AG04449 (cell line): ENCODE measurements around the gene DTX3L.

Experiments
- CTCF ChIA-PET: fragments of 350-600 bp; formaldehyde crosslinking; extraction: SDS; loops from one replicate; lab custom pipeline; 2021; ENCODE audit warnings: antibody characterized with exemption; lab: Yijun Ruan, JAX
- POLR2A ChIA-PET: fragments of 400-600, 350-600 bp; formaldehyde crosslinking; extraction: SDS; loops from one replicate; lab custom pipeline; 2020; ENCODE audit warnings: antibody characterized with exemption, inconsistent platforms; lab: Yijun Ruan, JAX
- DNase-seq: peaks from one replicate; pipeline ENCODE4 v3.0.0-alpha.2; 2010; ENCODE audit warnings: low read depth, low spot score
- H3K4me3 ChIP-seq: 2 replicates; pipeline ENCODE4 v1.5.1; 2011; ENCODE audit warnings: low read depth, mild to moderate bottlenecking, control low read depth, low read length
- TF ChIP-seq, protein P1 (sequence below): IDR thresholded peaks from one replicate; pipeline ENCODE4 v1.5.1; 2011; ENCODE audit warnings: mild to moderate bottlenecking, moderate library complexity, low read length, control low read depth, inconsistent platforms; ENCODE audit not compliant: insufficient read depth; ENCODE audit errors: missing control alignments

The DTX3L gene

DNA sequence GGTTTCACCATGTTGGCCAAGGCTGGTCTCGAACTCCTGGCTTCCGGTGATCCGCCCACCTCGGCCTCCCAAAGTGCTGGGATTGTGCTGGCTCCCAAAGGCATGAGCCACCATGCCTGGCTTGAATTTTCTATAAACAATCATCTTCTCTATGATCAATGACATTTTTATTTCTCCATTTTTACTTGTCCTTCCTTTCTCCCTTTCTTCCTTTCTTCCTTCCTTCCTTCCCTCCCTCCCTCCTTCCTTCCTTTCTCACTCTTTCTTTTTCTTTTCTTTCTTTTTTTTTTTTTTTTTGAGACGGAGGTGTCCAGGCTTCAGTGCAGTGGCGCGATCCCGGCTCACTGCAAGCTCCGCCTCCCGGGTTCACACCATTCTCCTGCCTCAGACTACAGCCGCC lies 40.8 kb upstream of the DTX3L start:
- TF ChIP-seq, protein P1, sequence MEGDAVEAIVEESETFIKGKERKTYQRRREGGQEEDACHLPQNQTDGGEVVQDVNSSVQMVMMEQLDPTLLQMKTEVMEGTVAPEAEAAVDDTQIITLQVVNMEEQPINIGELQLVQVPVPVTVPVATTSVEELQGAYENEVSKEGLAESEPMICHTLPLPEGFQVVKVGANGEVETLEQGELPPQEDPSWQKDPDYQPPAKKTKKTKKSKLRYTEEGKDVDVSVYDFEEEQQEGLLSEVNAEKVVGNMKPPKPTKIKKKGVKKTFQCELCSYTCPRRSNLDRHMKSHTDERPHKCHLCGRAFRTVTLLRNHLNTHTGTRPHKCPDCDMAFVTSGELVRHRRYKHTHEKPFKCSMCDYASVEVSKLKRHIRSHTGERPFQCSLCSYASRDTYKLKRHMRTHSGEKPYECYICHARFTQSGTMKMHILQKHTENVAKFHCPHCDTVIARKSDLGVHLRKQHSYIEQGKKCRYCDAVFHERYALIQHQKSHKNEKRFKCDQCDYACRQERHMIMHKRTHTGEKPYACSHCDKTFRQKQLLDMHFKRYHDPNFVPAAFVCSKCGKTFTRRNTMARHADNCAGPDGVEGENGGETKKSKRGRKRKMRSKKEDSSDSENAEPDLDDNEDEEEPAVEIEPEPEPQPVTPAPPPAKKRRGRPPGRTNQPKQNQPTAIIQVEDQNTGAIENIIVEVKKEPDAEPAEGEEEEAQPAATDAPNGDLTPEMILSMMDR, result no peak
- CTCF ChIA-PET, result no interaction called here

DNA sequence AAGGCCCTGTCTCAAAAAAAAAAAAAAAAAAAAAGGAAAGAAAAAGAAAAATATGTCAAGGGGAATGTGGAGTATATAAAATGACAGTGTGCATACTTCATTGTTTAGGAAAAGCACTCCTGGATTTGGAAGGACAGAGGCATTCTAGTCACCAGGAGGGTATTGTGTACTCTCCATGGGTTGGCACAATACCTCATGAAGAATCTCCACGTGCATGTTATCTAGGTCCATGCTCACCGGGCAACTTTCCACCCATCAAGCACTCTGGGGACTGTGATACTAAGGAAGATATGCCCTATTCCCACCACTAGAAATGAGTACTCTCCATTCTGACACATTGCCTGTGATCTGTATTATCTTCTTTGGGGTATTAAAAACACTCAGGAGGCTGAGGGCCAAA lies 34.0 kb upstream of the DTX3L start:
- H3K4me3 ChIP-seq, result no peak overlapping the region
- ChIA-PET POLR2A (no interaction called here), CTCF (no interaction called here)
- no peak for DNase-seq
- TF ChIP-seq, protein P1, result no peak

More for the DNA sequence above, 40.8 kb upstream of the DTX3L start:
- no peak for DNase-seq
- no peak overlapping the region for H3K4me3 ChIP-seq
- POLR2A ChIA-PET, result no interaction called here

DNA sequence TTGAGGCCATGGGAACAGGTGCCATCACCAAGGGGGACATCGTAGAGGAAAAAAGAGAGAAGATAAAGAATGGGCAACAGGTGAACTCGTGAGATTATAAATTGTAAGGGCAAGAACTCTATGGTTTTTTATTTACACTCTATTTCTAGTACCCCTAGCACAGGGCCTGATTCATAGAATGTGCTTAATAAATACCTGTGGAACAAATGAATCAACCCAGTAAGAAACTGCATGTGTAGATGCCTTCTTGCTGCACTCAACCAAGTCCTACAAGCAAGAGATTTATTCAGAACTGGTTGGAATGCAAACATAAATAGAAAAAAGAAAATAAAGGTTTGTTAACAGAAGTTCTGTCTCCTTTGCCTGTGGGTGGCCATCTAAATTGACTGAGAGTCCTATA lies 30.7 kb upstream of the DTX3L start:
- CTCF ChIA-PET, result interaction anchor here (1.0 to 2.2 kb wide), 3 partner anchors 27 to 146 kb away, joined by 3 to 7 read pairs (median 7); no protein-coding TSS in a partner anchor
- no peak for DNase-seq
- TF ChIP-seq, protein P1, result no peak
- POLR2A ChIA-PET, result interaction anchor here (0.7 kb wide), 1 partner anchor 15 kb away, joined by 4 read pairs; no protein-coding TSS in a partner anchor
- no peak overlapping the region for H3K4me3 ChIP-seq

DNA sequence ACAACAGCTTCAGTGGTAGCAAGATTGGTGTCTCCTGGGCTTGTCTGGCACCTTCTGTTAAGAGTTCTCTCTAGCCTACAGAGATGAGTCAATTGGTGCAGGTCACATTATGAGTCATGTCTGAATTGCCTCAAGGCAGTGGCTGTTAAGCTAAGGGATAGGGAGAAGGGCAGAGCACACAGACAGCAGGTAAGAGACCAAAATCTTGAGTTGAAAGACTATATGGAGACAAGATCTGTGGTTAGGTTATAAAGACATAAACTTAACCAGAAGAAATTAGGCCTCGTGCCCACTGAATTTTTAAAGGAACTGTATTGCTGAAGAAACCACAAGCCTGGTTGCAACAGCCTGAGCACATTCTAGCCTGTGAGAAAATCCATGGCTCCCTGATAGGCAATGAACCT lies 30.2 kb upstream of the DTX3L start:
- TF ChIP-seq, protein P1, result no peak
- no peak overlapping the region for H3K4me3 ChIP-seq
- CTCF ChIA-PET, result interaction anchor here (1.0 to 2.2 kb wide), 3 partner anchors 26 to 145 kb away, joined by 3 to 7 read pairs (median 7); no protein-coding TSS in a partner anchor
- no peak for DNase-seq
- POLR2A ChIA-PET, result interaction anchor here (0.7 kb wide), 1 partner anchor 14 kb away, joined by 4 read pairs; no protein-coding TSS in a partner anchor

DNA sequence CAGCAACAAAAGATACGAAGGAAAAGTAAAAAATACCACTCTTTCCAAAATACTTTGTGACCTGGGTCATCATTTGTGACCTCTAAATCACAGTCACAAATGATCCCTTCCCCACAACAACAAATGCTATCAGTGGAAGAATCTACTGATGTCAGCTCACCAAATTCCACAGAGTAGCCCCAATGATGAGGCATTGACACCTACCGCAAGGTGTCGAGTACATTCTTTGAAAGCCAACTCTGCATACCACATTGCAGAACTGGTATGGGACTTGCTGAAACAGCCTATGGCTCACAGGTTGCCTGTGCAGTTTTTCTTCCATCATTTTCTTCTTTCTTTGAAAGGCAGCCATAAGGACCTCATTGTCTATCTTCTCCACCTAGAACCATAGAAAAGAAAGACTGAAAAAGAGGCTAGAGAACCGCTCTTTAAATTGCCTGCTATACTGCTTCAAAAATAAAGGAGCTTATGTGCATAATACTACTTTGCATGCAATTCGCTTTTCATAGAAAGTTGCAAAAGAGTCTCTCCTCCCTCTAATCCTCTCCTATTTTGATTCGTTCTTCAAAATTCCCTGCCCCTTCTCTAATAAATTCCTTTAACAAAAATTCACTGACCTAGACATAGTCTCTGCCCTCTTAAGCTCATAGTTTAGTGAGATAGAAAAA lies 28.0 kb upstream of the DTX3L start:
- no peak overlapping the region for H3K4me3 ChIP-seq
- ChIA-PET POLR2A (no interaction called here), CTCF (interaction anchor here (1.2 kb wide), 1 partner anchor 24 kb away, joined by 3 read pairs; no protein-coding TSS in a partner anchor)
- TF ChIP-seq, protein P1, result no peak
- DNase-seq, result no peak

DNA sequence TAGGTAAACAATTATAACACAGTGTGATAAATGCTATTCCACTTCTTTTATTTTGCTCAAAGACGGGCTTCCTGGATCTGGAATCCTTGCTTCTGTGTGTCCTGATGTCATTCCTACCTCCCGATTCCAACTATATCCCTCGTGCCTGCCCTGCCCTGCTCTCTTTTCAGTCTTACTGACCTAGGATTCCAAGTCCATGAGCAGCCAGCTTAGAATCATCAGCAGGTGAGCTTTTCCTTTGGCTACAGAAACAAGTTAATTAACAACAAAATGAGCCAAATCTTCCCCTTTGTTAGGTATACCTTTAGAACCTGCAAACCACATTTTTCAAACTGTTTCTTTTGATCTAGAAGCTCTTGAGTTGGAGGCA lies 27.5 kb upstream of the DTX3L start:
- CTCF ChIA-PET, result interaction anchor here (1.2 kb wide), 1 partner anchor 23 kb away, joined by 3 read pairs; no protein-coding TSS in a partner anchor
- H3K4me3 ChIP-seq, result no peak overlapping the region
- TF ChIP-seq, protein P1, result no peak
- no peak for DNase-seq
- POLR2A ChIA-PET, result no interaction called here
